Spleen (tissue), 11 donors: ENCODE results near the gene N4BP3. TPM values are rescaled to one million over a fixed set of nuclear protein-coding genes. Genes with fewer than 3 reads are reported as not detected.

Source experiments
- DNase-seq: peaks from one replicate; pipeline ENCODE4 v3.0.0-alpha.2; 2020
- H3K27ac ChIP-seq, 8 donors: fragments of 200-600 bp; sonication (generic) in 7 of 8; 1 replicate in 4 of 8; 2 replicates in 4 of 8; pipeline versions ENCODE4 v1.5.0 to v1.8.0; 2016 to 2021; ENCODE audit warnings: inconsistent platforms in 4 of 8, mild to moderate bottlenecking in 4 of 8, moderate library complexity in 1 of 8
- H3K27me3 ChIP-seq, 7 donors: fragments of 200-600 bp; sonication (generic) in 6 of 7; replicated peaks in 1 of 7; 1 replicate in 4 of 7; 2 replicates in 3 of 7; pipeline versions ENCODE4 v1.5.0 to v1.8.0; 2016 to 2021; ENCODE audit warnings: inconsistent platforms in 3 of 7, mild to moderate bottlenecking in 1 of 7
- H3K36me3 ChIP-seq, 6 donors: fragments of 200-600 bp; sonication (generic) in 5 of 6; 1 replicate in 4 of 6; 2 replicates in 2 of 6; pipeline versions ENCODE4 v1.5.0 to v1.8.0; 2016 to 2021; ENCODE audit warnings: inconsistent platforms in 2 of 6
- H3K4me1 ChIP-seq, 6 donors: fragments of 200-600 bp; sonication (generic) in 5 of 6; 1 replicate in 3 of 6; 2 replicates in 3 of 6; pipeline versions ENCODE4 v1.5.0 to v1.8.0; 2016 to 2021; ENCODE audit warnings: inconsistent platforms in 3 of 6
- H3K4me3 ChIP-seq, 8 donors: fragments of 200-600 bp; sonication (generic) in 7 of 8; 1 replicate in 4 of 8; 2 replicates in 4 of 8; pipeline versions ENCODE4 v1.5.0 to v1.8.0; 2016 to 2021; ENCODE audit warnings: inconsistent platforms in 4 of 8, mild to moderate bottlenecking in 4 of 8, moderate library complexity in 2 of 8
- H3K9me3 ChIP-seq, 8 donors: fragments of 200-600 bp; sonication (generic) in 7 of 8; 1 replicate in 4 of 8; 2 replicates in 4 of 8; pipeline versions ENCODE4 v1.5.0 to v1.8.0; 2016 to 2021; ENCODE audit warnings: inconsistent platforms in 4 of 8
- POLR2A ChIP-seq, 3 donors: fragments of 450-650 bp; IDR thresholded peaks; one replicate each; pipeline ENCODE4 v1.5.1; 2017; ENCODE audit warnings: antibody characterized with exemption in 3 of 3, mild to moderate bottlenecking in 1 of 3
- POLR2AphosphoS5 ChIP-seq, 3 donors: sonication (generic); formaldehyde crosslinking; IDR thresholded peaks; one replicate each; pipeline ENCODE4 v1.5.1; 2017; ENCODE audit warnings: antibody characterized with exemption in 3 of 3
- WGBS, 5 donors: extraction: QIAGEN DNeasy Blood & Tissue Kit in 3 of 5; methylation state at CpG; one replicate each; pipeline versions ENCODE4 v1.1.5 to v1.1.7; 2013 to 2018; 5-methylcytosine and 5-hydroxymethylcytosine counted together
- intact Hi-C: fragments of 100-400 bp; cut with DNase I; formaldehyde crosslinking; loops from one replicate; pipeline ENCODE4 v1.15.0; 2023; ENCODE audit warnings: low total_unique reads
- polyA plus RNA-seq, 3 donors: library from polyadenylated mRNA; stranded (reverse); fragments of 200-250 nt; gene quantifications; one replicate each; pipeline ENCODE4 v1.2.1, GENCODE V29; 2013
- total RNA-seq, 7 donors: library from RNA; depleted of rRNA in 3 of 7; stranded (reverse); fragments of >200 nt in 3 of 7; fragmentation: NEBNext Ultra II Directional in 4 of 7; extraction: Animal tissue kit (Norgen Biotek cat#: 25700) in 4 of 7; gene quantifications; one replicate each; pipeline versions ENCODE4 v1.1.0 to v1.2.1, GENCODE V29; 2016 to 2021
- TF ChIP-seq, protein P1 (sequence below), 11 experiments: fragments of 200-600 bp in 7 of 11; fragments of 450-650 bp in 4 of 11; sonication (generic) in 4 of 11; IDR thresholded peaks in 8 of 11; conservative IDR thresholded peaks in 3 of 11; 1 replicate in 7 of 11; 2 replicates in 4 of 11; pipeline versions ENCODE4 v1.4.0 to v1.8.0; 2016 to 2021; ENCODE audit warnings: antibody characterized with exemption in 11 of 11, inconsistent platforms in 4 of 11, mild to moderate bottlenecking in 1 of 11
- donor health status: healthy with polysubstance abuse.
- donor health status: DM: no; HTN: no; CAD: no; lungs with moderate emphysema.
- donor health status: DM: no; HTN: no; CAD: no.
- donor health status: Bipolar disorder and iron deficiency.
- donor health status: healthy.
- donor health status: DM: no; HTN: no; CAD: no.
- donor health status: DM: yes; HTN: yes; CAD: no.

Gene N4BP3
- total and polyA plus RNA-seq, 10 donors, result 1.2 to 6.6 (median 3.5) TPM

GRCh38 chr5:178143246-178143645 lies 29.9 kb downstream of the N4BP3 start:
- TF ChIP-seq POLR2A (IDR thresholded peaks at IDR 0.05) (no peak), POLR2AphosphoS5 (IDR thresholded peaks at IDR 0.05) (no peak)
- TF ChIP-seq, protein P1, sequence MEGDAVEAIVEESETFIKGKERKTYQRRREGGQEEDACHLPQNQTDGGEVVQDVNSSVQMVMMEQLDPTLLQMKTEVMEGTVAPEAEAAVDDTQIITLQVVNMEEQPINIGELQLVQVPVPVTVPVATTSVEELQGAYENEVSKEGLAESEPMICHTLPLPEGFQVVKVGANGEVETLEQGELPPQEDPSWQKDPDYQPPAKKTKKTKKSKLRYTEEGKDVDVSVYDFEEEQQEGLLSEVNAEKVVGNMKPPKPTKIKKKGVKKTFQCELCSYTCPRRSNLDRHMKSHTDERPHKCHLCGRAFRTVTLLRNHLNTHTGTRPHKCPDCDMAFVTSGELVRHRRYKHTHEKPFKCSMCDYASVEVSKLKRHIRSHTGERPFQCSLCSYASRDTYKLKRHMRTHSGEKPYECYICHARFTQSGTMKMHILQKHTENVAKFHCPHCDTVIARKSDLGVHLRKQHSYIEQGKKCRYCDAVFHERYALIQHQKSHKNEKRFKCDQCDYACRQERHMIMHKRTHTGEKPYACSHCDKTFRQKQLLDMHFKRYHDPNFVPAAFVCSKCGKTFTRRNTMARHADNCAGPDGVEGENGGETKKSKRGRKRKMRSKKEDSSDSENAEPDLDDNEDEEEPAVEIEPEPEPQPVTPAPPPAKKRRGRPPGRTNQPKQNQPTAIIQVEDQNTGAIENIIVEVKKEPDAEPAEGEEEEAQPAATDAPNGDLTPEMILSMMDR (IDR thresholded peaks at IDR 0.05 in 8 of 11, conservative IDR thresholded peaks at IDR 0.05 in 3 of 11), result no peak
- Histone ChIP-seq H3K27ac (no peak overlapping the region), H3K4me1 (peaks cover 0 to 8% (median 0%) of the 10 kb centered on the region in 6 donors), H3K9me3 (no peaks in the 10 kb centered on the region), H3K27me3 (no peaks in the 10 kb centered on the region), H3K4me3 (no peak overlapping the region), H3K36me3 (peaks cover 0 to 100% (median 69%) of the 10 kb centered on the region in 6 donors)
- WGBS, 5 donors, result 76 to 96% (median 87%) methylated on average over 6 of the region's 6 CpGs
- no peak for DNase-seq
- intact Hi-C loops, result no loop called here

GRCh38 chr5:178143901-178144300 lies 30.6 kb downstream of the N4BP3 start:
- peaks cover 0 to 8% (median 0%) of the 10 kb centered on the region in 6 donors for H3K4me1 ChIP-seq
- intact Hi-C loops, result no loop called here
- 82 to 100% (median 89%) methylated on average over 10 of the region's 10 CpGs for WGBS, 5 donors

GRCh38 chr5:178145965-178146820 lies 32.9 kb downstream of the N4BP3 start:
- peaks cover 0 to 29% (median under 1%) of the 10 kb centered on the region in 6 donors for H3K4me1 ChIP-seq
- DNase-seq, result peak; percentile 90
- H3K4me3 ChIP-seq, result no peak overlapping the region
- no peaks in the 10 kb centered on the region for H3K9me3 ChIP-seq
- no peak overlapping the region for H3K27ac ChIP-seq
- H3K36me3 ChIP-seq, result peaks cover 0 to 100% (median 89%) of the 10 kb centered on the region in 6 donors
- intact Hi-C loops, result loop anchor here (5.0 kb wide), 1 partner anchor 69 kb away; no protein-coding TSS in a partner anchor
- H3K27me3 ChIP-seq, result no peaks in the 10 kb centered on the region
- WGBS, 5 donors, result 53 to 65% (median 58%) methylated on average over 12 to 14 of the region's 14 CpGs
- TF ChIP-seq POLR2A (IDR thresholded peaks at IDR 0.05) (no peak), POLR2AphosphoS5 (IDR thresholded peaks at IDR 0.05) (peak; percentile 33 to 58 (median 41))
- TF ChIP-seq, protein P1 (IDR thresholded peaks at IDR 0.05 in 8 of 11, conservative IDR thresholded peaks at IDR 0.05 in 3 of 11), result peak; percentile 49 to 83 (median 68)

More at GRCh38 chr5:178143901-178144300, 30.6 kb downstream of the N4BP3 start:
- H3K27ac ChIP-seq, result no peak overlapping the region
- peaks cover 0 to 100% (median 75%) of the 10 kb centered on the region in 6 donors for H3K36me3 ChIP-seq
- peak; percentile 47 to 81 (median 63) for TF ChIP-seq POLR2AphosphoS5 (IDR thresholded peaks at IDR 0.05)
- TF ChIP-seq, protein P1 (IDR thresholded peaks at IDR 0.05 in 8 of 11, conservative IDR thresholded peaks at IDR 0.05 in 3 of 11), result no peak
- no peaks in the 10 kb centered on the region for H3K27me3 ChIP-seq
- H3K9me3 ChIP-seq, result no peaks in the 10 kb centered on the region
- DNase-seq, result no peak
- H3K4me3 ChIP-seq, result no peak overlapping the region

GRCh38 chr5:178147406-178147805 lies 34.1 kb downstream of the N4BP3 start:
- Histone ChIP-seq H3K27me3 (no peaks in the 10 kb centered on the region), H3K4me3 (no peak overlapping the region), H3K9me3 (no peaks in the 10 kb centered on the region), H3K36me3 (peaks cover 0 to 93% (median 83%) of the 10 kb centered on the region in 6 donors), H3K4me1 (peaks cover 2 to 41% (median 10%) of the 10 kb centered on the region in 6 donors), H3K27ac (no peak overlapping the region)
- peak; percentile 59 for DNase-seq
- 86 to 92% (median 89%) methylated on average over 13 to 15 of the region's 15 CpGs for WGBS, 5 donors
- TF ChIP-seq, protein P1 (IDR thresholded peaks at IDR 0.05 in 8 of 11, conservative IDR thresholded peaks at IDR 0.05 in 3 of 11), result no peak
- TF ChIP-seq POLR2AphosphoS5 (IDR thresholded peaks at IDR 0.05), result peak; percentile 8 to 31 (median 16)
- TF ChIP-seq POLR2A (IDR thresholded peaks at IDR 0.05), result no peak
- intact Hi-C loops, result loop anchor here (5.0 kb wide), 1 partner anchor 70 kb away; no protein-coding TSS in a partner anchor
